Ureter (tissue), 1 donor: ENCODE measurements around the gene STEAP2. TPM values are rescaled to one million over a fixed set of nuclear protein-coding genes. Genes with fewer than 3 reads are reported as not detected.

Experiments used
- DNase-seq: peaks from one replicate; pipeline ENCODE4 v3.0.0-alpha.2; 2020; ENCODE audit warnings: low spot score
- total RNA-seq: library from RNA; stranded (reverse); gene quantifications from one replicate; pipeline ENCODE4 v1.2.4, GENCODE V29; 2023
- donor health status: DM: yes; HTN: yes; CAD: no.

The STEAP2 gene
- total RNA-seq, 1 donor from 2014 or later = 47.1 TPM

DNA sequence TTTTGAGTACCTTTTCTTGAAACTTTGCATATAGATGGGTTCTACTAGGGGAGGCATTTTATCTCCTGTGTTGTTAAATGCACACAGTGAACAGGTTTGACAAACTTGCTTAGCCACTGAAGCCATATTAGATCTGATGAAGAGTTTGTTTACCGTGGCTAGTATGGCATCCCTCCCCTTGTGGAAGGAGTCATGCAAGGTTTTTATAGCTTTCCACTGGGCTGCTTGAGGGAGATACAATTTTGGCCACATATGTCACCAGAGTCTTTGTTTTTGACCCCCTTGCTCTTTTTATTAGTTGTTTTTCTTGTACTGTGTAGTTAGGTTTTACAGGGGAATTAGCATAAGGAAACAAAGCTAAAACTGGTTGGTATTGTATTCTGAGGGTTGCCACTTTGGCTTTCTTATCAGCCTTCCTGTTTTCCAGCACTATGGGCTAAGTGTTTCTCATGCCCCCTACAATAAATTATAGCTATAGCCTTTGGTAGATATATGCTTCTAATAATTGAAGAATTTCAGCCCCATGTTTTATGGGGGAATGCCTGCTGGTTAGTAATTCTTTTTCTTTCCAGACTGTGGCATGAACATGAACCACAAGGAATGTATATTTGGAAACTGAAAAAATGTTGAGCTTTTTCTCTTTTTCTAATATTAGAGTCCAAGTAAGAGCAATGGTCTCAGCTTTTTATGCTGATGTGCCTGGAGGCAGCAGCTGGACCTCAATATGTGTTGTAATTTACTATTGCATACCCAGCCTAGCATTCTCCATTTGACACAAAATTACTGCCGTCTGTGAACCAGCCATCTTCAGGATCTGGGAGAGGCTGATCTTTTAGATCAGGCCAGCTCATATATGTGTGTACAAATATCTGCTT lies 18.4 kb upstream of the STEAP2 start:
- DNase-seq = no peak

- DNase-seq = no peak
Observed at GRCh38 chr7:90194911-90195809, 16.4 kb upstream of the STEAP2 start.

GRCh38 chr7:90201500-90202195 lies 9.9 kb upstream of the STEAP2 start:
- DNase-seq = no peak

- no peak for DNase-seq
Observed at GRCh38 chr7:90207956-90208355, 3.6 kb upstream of the STEAP2 start.

DNA sequence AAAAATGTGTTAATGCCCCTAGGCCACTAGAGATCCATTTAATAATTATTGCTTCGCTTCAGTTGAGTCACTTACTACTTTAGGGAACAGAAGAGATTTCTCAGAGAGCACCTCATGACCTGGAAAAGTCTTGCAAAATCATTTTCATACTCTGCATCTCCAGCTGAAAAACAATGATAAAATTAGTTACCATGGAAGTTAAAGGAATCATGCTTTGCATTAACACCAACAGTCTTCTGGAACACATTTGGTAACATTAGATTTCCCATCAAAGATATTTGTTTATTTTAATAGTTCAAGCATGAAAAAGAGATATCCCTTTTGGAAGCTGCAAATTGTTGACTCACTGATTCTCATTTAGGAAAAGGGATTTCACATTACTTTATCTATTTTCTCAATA lies 1.8 kb upstream of the STEAP2 start:
- DNase-seq = no peak

- no peak for DNase-seq
Observed at GRCh38 chr7:90210475-90210874, 1.1 kb upstream of the STEAP2 start.

GRCh38 chr7:90210981-90211380 lies 559 bp upstream of the STEAP2 start:
- DNase-seq = peak; percentile 43

- no peak for DNase-seq
Observed at GRCh38 chr7:90212149-90212495, 582 bp downstream of the STEAP2 start.

DNA sequence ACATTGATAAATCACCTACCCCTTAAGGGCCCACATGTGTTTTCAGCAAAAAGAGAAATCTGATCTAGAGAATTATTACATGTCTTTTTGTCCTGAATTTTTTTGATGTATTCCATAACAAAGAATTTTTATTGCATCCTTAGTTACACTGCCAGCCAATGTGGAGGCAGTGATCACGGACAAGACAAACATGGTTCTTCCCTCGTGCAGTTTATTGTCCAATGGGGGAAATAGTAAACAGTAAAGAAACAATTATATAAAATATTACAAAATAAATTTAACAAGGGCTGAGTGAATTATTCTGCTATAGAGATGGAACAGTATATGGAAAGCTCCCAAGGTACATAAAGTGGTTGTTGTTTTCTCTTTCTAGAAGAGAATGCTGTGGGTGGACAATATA lies 2.0 kb downstream of the STEAP2 start:
- no peak for DNase-seq

DNA sequence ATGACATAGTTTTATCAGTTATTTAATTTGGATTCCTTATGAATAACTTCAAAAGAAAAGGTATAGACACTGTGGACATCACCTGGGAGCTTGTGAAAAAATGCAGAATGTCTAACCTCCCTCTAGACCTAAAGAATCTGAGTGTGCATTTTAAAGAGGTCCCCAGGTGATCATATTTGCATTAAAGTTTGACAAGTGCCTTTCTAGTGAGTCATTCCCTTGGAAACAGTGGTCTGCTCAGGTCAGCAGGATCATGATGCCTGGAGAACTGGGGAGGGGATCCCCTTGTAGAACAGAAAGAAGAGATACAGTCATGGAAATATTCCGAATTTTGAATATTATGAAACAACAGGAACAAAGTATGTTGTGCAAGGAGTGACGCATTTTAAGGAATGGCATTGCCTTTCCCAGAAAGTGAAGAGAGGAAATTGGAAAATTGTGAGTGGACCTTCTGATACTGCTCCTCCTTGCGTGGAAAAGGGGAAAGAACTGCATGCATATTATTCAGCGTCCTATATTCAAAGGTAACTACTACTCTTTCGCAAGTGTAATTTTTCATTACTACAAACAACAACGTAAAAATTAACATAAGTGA lies 4.6 kb downstream of the STEAP2 start:
- no peak for DNase-seq

DNA sequence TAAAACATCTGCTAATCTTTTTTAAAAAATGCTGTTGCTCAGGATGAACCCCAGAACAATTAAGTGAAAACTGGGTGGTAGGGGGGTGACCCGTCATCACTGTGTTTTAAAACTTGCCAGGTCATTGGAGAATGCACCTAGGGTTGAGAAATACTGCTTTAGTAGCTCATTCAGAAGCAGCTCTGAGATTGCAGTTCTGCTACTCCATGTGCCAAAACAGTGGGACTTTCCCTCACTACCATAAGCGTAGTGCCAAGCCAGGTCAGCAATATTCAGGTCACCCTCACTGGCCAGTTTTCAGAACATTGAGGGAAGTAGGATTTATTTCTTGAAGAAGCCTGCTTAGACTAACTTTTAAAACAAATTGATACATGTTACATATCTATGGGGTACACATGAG lies 5.2 kb downstream of the STEAP2 start:
- DNase-seq = no peak

- DNase-seq = no peak
Observed at GRCh38 chr7:90222390-90222789, 10.8 kb downstream of the STEAP2 start.

- DNase-seq = no peak
Observed at GRCh38 chr7:90222811-90223725, 11.5 kb downstream of the STEAP2 start.

- DNase-seq = no peak
Observed at GRCh38 chr7:90224195-90224594, 12.7 kb downstream of the STEAP2 start.

GRCh38 chr7:90225181-90225580 lies 13.6 kb downstream of the STEAP2 start:
- no peak for DNase-seq

GRCh38 chr7:90225601-90226000 lies 14.1 kb downstream of the STEAP2 start:
- no peak for DNase-seq

GRCh38 chr7:90227259-90227658 lies 15.7 kb downstream of the STEAP2 start:
- no peak for DNase-seq

- no peak for DNase-seq
Observed at GRCh38 chr7:90229682-90230081, 18.1 kb downstream of the STEAP2 start.

- no peak for DNase-seq
Observed at GRCh38 chr7:90230834-90231233, 19.3 kb downstream of the STEAP2 start.

GRCh38 chr7:90231304-90231703 lies 19.8 kb downstream of the STEAP2 start:
- no peak for DNase-seq

DNA sequence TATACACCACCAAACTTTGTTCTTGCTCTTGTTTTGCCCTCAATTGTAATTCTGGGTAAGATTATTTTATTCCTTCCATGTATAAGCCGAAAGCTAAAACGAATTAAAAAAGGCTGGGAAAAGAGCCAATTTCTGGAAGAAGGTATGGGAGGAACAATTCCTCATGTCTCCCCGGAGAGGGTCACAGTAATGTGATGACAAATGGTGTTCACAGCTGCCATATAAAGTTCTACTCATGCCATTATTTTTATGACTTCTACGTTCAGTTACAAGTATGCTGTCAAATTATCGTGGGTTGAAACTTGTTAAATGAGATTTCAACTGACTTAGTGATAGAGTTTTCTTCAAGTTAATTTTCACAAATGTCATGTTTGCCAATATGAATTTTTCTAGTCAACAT lies 20.9 kb downstream of the STEAP2 start:
- DNase-seq = no peak
